Measurements from ENCODE around the gene MTCL1. TPM values are rescaled to one million over a fixed set of nuclear protein-coding genes. Genes with fewer than 3 reads are reported as not detected.

Gene MTCL1
- total RNA-seq, 1 donor from 2014 or later, result 57.3 TPM

- DNase-seq (ENCODE audit: low spot score), result no peak
Measured at GRCh38 chr18:8769509-8770095, 64.2 kb downstream of the MTCL1 start.

GRCh38 chr18:8770657-8771056 is 65.3 kb downstream of the MTCL1 start:
- DNase-seq (ENCODE audit: low spot score), result no peak

GRCh38 chr18:8771930-8772329 is 66.6 kb downstream of the MTCL1 start:
- no peak for DNase-seq (ENCODE audit: low spot score)

GRCh38 chr18:8773980-8774379 is 68.6 kb downstream of the MTCL1 start:
- DNase-seq (ENCODE audit: low spot score), result no peak

GRCh38 chr18:8776013-8776943 is 70.9 kb downstream of the MTCL1 start:
- DNase-seq (ENCODE audit: low spot score), result no peak

- DNase-seq (ENCODE audit: low spot score), result no peak
Measured at GRCh38 chr18:8777846-8778245, 72.5 kb downstream of the MTCL1 start.

GRCh38 chr18:8778386-8778785 is 73.0 kb downstream of the MTCL1 start:
- no peak for DNase-seq (ENCODE audit: low spot score)

- DNase-seq (ENCODE audit: low spot score), result no peak
Measured at GRCh38 chr18:8778824-8779223, 73.5 kb downstream of the MTCL1 start.

GRCh38 chr18:8779251-8779650 is 73.9 kb downstream of the MTCL1 start:
- DNase-seq (ENCODE audit: low spot score), result no peak

- no peak for DNase-seq (ENCODE audit: low spot score)
Measured at GRCh38 chr18:8780227-8780626, 74.9 kb downstream of the MTCL1 start.

GRCh38 chr18:8781671-8782070 is 76.3 kb downstream of the MTCL1 start:
- DNase-seq (ENCODE audit: low spot score), result no peak

- DNase-seq (ENCODE audit: low spot score), result no peak
Measured at GRCh38 chr18:8783335-8783993, 78.1 kb downstream of the MTCL1 start.

- no peak for DNase-seq (ENCODE audit: low spot score)
Measured at GRCh38 chr18:8783994-8784530, 78.7 kb downstream of the MTCL1 start.

GRCh38 chr18:8785261-8785660 is 79.9 kb downstream of the MTCL1 start:
- DNase-seq (ENCODE audit: low spot score), result no peak

- DNase-seq (ENCODE audit: low spot score), result no peak
Measured at GRCh38 chr18:8785855-8786482, 80.6 kb downstream of the MTCL1 start.

- peak; percentile 82 for DNase-seq (ENCODE audit: low spot score)
Measured at GRCh38 chr18:8786483-8787370, 81.4 kb downstream of the MTCL1 start.

- no peak for DNase-seq (ENCODE audit: low spot score)
Measured at GRCh38 chr18:8787371-8787670, 82.0 kb downstream of the MTCL1 start.

GRCh38 chr18:8787794-8788193 is 82.4 kb downstream of the MTCL1 start:
- DNase-seq (ENCODE audit: low spot score), result no peak

GRCh38 chr18:8788503-8789429 is 83.4 kb downstream of the MTCL1 start:
- DNase-seq (ENCODE audit: low spot score), result no peak

GRCh38 chr18:8791171-8791651 is 85.9 kb downstream of the MTCL1 start:
- DNase-seq (ENCODE audit: low spot score), result no peak

Data from umbilical cord (tissue), 2 donors.